Mesothelial cell of epicardium (in vitro differentiated cells): ENCODE data around the gene OBSL1. TPM values are rescaled to one million over a fixed set of nuclear protein-coding genes. Genes with fewer than 3 reads are reported as not detected.

Experiments used
- DNase-seq, 2 experiments: peaks; one replicate each; pipeline ENCODE4 v3.0.0; 2021; ENCODE audit warnings: low spot score in 2 of 2; ENCODE audit not compliant: unreplicated experiment in 2 of 2
- H3K27ac Mint-ChIP-seq: 2 replicates; pipeline ENCODE4 v1.8.0; 2021; ENCODE audit warnings: mixed read lengths
- H3K27me3 Mint-ChIP-seq: 2 replicates; pipeline ENCODE4 v1.8.0; 2021; ENCODE audit warnings: low read depth, mixed read lengths
- H3K36me3 Mint-ChIP-seq: 2 replicates; pipeline ENCODE4 v1.8.0; 2021; ENCODE audit warnings: mixed read lengths
- H3K4me1 Mint-ChIP-seq: 2 replicates; pipeline ENCODE4 v1.8.0; 2021; ENCODE audit warnings: mixed read lengths
- H3K4me3 Mint-ChIP-seq: 2 replicates; pipeline ENCODE4 v1.8.0; 2021; ENCODE audit warnings: mild to moderate bottlenecking, moderate library complexity, mixed read lengths
- H3K9me3 Mint-ChIP-seq: 2 replicates; pipeline ENCODE4 v1.8.0; 2021; ENCODE audit warnings: mixed read lengths
- CTCF ChIP-seq: fragments of 200-600 bp; sonication (generic); IDR thresholded peaks from one replicate; pipeline ENCODE4 v1.5.0; 2021; ENCODE audit warnings: antibody characterized with exemption; ENCODE audit not compliant: unreplicated experiment
- total RNA-seq: library from RNA; stranded (reverse); gene quantifications from 3 replicates; pipeline ENCODE4 v1.2.1, GENCODE V29; 2021

OBSL1 gene
- total RNA-seq, 1 donor from 2014 or later, result 319 TPM

- Mint-ChIP-seq H3K9me3 (no peaks in the 10 kb centered on the region), H3K4me1 (peaks cover 44% of the 10 kb centered on the region), H3K4me3 (peak overlapping the region; percentile 13), H3K36me3 (peaks cover 2% of the 10 kb centered on the region), H3K27ac (peak overlapping the region; percentile 16), H3K27me3 (no peaks in the 10 kb centered on the region)
- DNase-seq, result no peak
- no peak for TF ChIP-seq CTCF
These were observed 1.8 kb upstream of the OBSL1 start for GRCh38 chr2:219573166-219573565.

- Mint-ChIP-seq H3K27me3 (no peaks in the 10 kb centered on the region), H3K36me3 (peaks cover 4% of the 10 kb centered on the region), H3K9me3 (no peaks in the 10 kb centered on the region), H3K27ac (peak within 1 kb of the TSS; percentile 77), H3K4me3 (peak within 1 kb of the TSS; percentile 60), H3K4me1 (peaks cover 41% of the 10 kb centered on the region)
- TF ChIP-seq CTCF, result no peak
- DNase-seq, result no peak
These were observed 1.1 kb upstream of the OBSL1 start, which contains the start of gene INHA for GRCh38 chr2:219572237-219573001. Gene INHA (plus strand): TSS chr2:219572310. CDS start chr2:219572375, 65 bp downstream.

- Mint-ChIP-seq H3K9me3 (no peaks in the 10 kb centered on the region), H3K4me3 (peak overlapping the region; percentile 63), H3K27ac (no peak overlapping the region), H3K27me3 (no peaks in the 10 kb centered on the region), H3K4me1 (peaks cover 26% of the 10 kb centered on the region), H3K36me3 (peaks cover 15% of the 10 kb centered on the region)
- DNase-seq, result no peak
- TF ChIP-seq CTCF, result no peak
These were observed 422 bp downstream of the OBSL1 start for GRCh38 chr2:219570924-219571310.

- H3K27ac Mint-ChIP-seq, result peak overlapping the region; percentile 85
- peak overlapping the region; percentile 77 for H3K4me3 Mint-ChIP-seq
These were observed 980 bp downstream of the OBSL1 start for GRCh38 chr2:219570194-219570923.

GRCh38 chr2:219569635-219570034, 1.7 kb downstream of the OBSL1 start:
- Mint-ChIP-seq H3K27me3 (no peaks in the 10 kb centered on the region), H3K4me3 (peak overlapping the region; percentile 77), H3K4me1 (peaks cover 26% of the 10 kb centered on the region), H3K9me3 (no peaks in the 10 kb centered on the region), H3K36me3 (peaks cover 22% of the 10 kb centered on the region), H3K27ac (peak overlapping the region; percentile 85)
- DNase-seq, result no peak
- TF ChIP-seq CTCF, result no peak

More at GRCh38 chr2:219570194-219570923, 980 bp downstream of the OBSL1 start:
- Mint-ChIP-seq H3K9me3 (no peaks in the 10 kb centered on the region), H3K4me1 (peaks cover 26% of the 10 kb centered on the region), H3K27me3 (no peaks in the 10 kb centered on the region), H3K36me3 (peaks cover 18% of the 10 kb centered on the region)
- TF ChIP-seq CTCF, result no peak
- DNase-seq, result peak in 1 of 2 experiments; percentile 53
